ENCODE measurements around the gene KLHL14. TPM values are rescaled to one million over a fixed set of nuclear protein-coding genes. Genes with fewer than 3 reads are reported as not detected.

Gene KLHL14
- total and polyA plus RNA-seq, 4 donors: 0.16 to 2.2 (median 0.26) TPM

GRCh38 chr18:32812342-32812741 is 39.5 kb upstream of the KLHL14 start:
- DNase-seq (no peak), ATAC-seq (ENCODE audit: insufficient read depth, low FRiP score) (no peak)
- no peaks in the 10 kb centered on the region for H3K4me1 ChIP-seq (ENCODE audit: control insufficient read depth in 5 of 5, insufficient read depth in 5 of 5, low read length in 5 of 5)
- no peaks in the 10 kb centered on the region for H3K9me3 ChIP-seq (ENCODE audit: control insufficient read depth in 4 of 4, insufficient read depth in 3 of 4, low read length in 3 of 4)
- no peak overlapping the region for H3K9ac ChIP-seq (ENCODE audit: insufficient read depth in 1 of 2, low read length in 2 of 2)
- H3K4me3 ChIP-seq: no peak overlapping the region
- no peak overlapping the region for H3K27ac ChIP-seq (ENCODE audit: low read depth in 1 of 2, low read length in 1 of 2)
- H3K27me3 ChIP-seq (ENCODE audit: control insufficient read depth in 3 of 3, insufficient read depth in 3 of 3, low read length in 2 of 3): no peaks in the 10 kb centered on the region
- no peak for TF ChIP-seq CTCF (IDR thresholded peaks at IDR 0.05; ENCODE audit: control extremely low read depth, extremely low read depth)
- no peaks in the 10 kb centered on the region for H3K36me3 ChIP-seq (ENCODE audit: control insufficient read depth in 4 of 4, insufficient read depth in 4 of 4, low read length in 4 of 4)
- 71 to 74% methylated on average over 3 of the region's 3 CpGs for WGBS, 2 donors

DNA sequence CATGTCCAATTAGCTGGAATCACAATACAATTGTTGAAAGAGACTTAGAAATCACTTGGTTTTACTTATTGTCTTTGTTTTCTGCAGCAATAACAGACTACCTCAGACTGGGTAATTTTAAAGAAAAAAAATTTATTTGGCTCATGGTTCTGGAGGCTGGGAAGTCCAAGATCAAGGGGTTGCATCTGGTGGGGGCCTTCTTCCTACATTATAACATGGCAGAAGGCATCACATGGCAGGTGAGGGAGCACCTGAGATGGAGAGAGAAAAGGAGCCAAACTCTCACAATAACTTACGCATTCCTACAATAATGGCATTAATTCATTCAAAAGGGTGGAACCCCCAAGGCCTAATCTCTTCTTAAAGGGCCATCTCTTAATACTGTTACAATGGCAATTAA is 37.5 kb upstream of the KLHL14 start:
- H3K36me3 ChIP-seq (ENCODE audit: control insufficient read depth in 4 of 4, insufficient read depth in 4 of 4, low read length in 4 of 4): no peaks in the 10 kb centered on the region
- no peaks in the 10 kb centered on the region for H3K4me1 ChIP-seq (ENCODE audit: control insufficient read depth in 5 of 5, insufficient read depth in 5 of 5, low read length in 5 of 5)
- DNase-seq (no peak), ATAC-seq (ENCODE audit: insufficient read depth, low FRiP score) (no peak)
- no peak overlapping the region for H3K9ac ChIP-seq (ENCODE audit: insufficient read depth in 1 of 2, low read length in 2 of 2)
- 39 to 92% methylated on average over 1 of the region's 1 CpG for WGBS, 2 donors
- no peak overlapping the region for H3K27ac ChIP-seq (ENCODE audit: low read depth in 1 of 2, low read length in 1 of 2)
- no peak for TF ChIP-seq CTCF (IDR thresholded peaks at IDR 0.05; ENCODE audit: control extremely low read depth, extremely low read depth)
- H3K9me3 ChIP-seq (ENCODE audit: control insufficient read depth in 4 of 4, insufficient read depth in 3 of 4, low read length in 3 of 4): no peaks in the 10 kb centered on the region
- H3K4me3 ChIP-seq: no peak overlapping the region
- H3K27me3 ChIP-seq (ENCODE audit: control insufficient read depth in 3 of 3, insufficient read depth in 3 of 3, low read length in 2 of 3): no peaks in the 10 kb centered on the region

- WGBS, 2 donors: 80 to 93% methylated on average over 5 of the region's 5 CpGs
- no peaks in the 10 kb centered on the region for H3K36me3 ChIP-seq (ENCODE audit: control insufficient read depth in 4 of 4, insufficient read depth in 4 of 4, low read length in 4 of 4)
- H3K27ac ChIP-seq (ENCODE audit: low read depth in 1 of 2, low read length in 1 of 2): no peak overlapping the region
- H3K4me1 ChIP-seq (ENCODE audit: control insufficient read depth in 5 of 5, insufficient read depth in 5 of 5, low read length in 5 of 5): no peaks in the 10 kb centered on the region
- DNase-seq (no peak), ATAC-seq (ENCODE audit: insufficient read depth, low FRiP score) (no peak)
- H3K4me3 ChIP-seq: no peak overlapping the region
- no peak overlapping the region for H3K9ac ChIP-seq (ENCODE audit: insufficient read depth in 1 of 2, low read length in 2 of 2)
- no peak for TF ChIP-seq CTCF (IDR thresholded peaks at IDR 0.05; ENCODE audit: control extremely low read depth, extremely low read depth)
- no peaks in the 10 kb centered on the region for H3K27me3 ChIP-seq (ENCODE audit: control insufficient read depth in 3 of 3, insufficient read depth in 3 of 3, low read length in 2 of 3)
- no peaks in the 10 kb centered on the region for H3K9me3 ChIP-seq (ENCODE audit: control insufficient read depth in 4 of 4, insufficient read depth in 3 of 4, low read length in 3 of 4)
Observed at GRCh38 chr18:32805354-32805753, 32.5 kb upstream of the KLHL14 start.

- DNase-seq (no peak), ATAC-seq (ENCODE audit: insufficient read depth, low FRiP score) (no peak)
- Histone ChIP-seq H3K9me3 (ENCODE audit: control insufficient read depth in 4 of 4, insufficient read depth in 3 of 4, low read length in 3 of 4) (no peaks in the 10 kb centered on the region), H3K4me3 (no peak overlapping the region), H3K36me3 (ENCODE audit: control insufficient read depth in 4 of 4, insufficient read depth in 4 of 4, low read length in 4 of 4) (no peaks in the 10 kb centered on the region), H3K27me3 (ENCODE audit: control insufficient read depth in 3 of 3, insufficient read depth in 3 of 3, low read length in 2 of 3) (no peaks in the 10 kb centered on the region), H3K4me1 (ENCODE audit: control insufficient read depth in 5 of 5, insufficient read depth in 5 of 5, low read length in 5 of 5) (no peaks in the 10 kb centered on the region), H3K27ac (ENCODE audit: low read depth in 1 of 2, low read length in 1 of 2) (no peak overlapping the region), H3K9ac (ENCODE audit: insufficient read depth in 1 of 2, low read length in 2 of 2) (no peak overlapping the region)
- 77 to 81% methylated on average over 6 of the region's 6 CpGs for WGBS, 2 donors
- no peak for TF ChIP-seq CTCF (IDR thresholded peaks at IDR 0.05; ENCODE audit: control extremely low read depth, extremely low read depth)
Observed at GRCh38 chr18:32804134-32804888, 31.5 kb upstream of the KLHL14 start.
